ENCODE results near the gene PTPN6.

GRCh38 chr12:6947615-6948014 lies 3.5 kb upstream of the PTPN6 start:
- TF ChIP-seq POLR2A (IDR thresholded peaks at IDR 0.05), result no peak
- no peak for TF ChIP-seq CTCF (IDR thresholded peaks at IDR 0.05)

All from lower leg skin (tissue), 3 donors.